GM19035 (cell line): Measurements from ENCODE around the gene EED.
"Not testable (repeated sequence)": the region's sequence is repeated elsewhere in the genome, so short reads cannot be mapped to it uniquely, and the experiment has no call there.

Source experiments
- ATAC-seq: cut with Tn5 transposase; IDR thresholded peaks from one replicate; pipeline ENCODE4 v1.9.1; 2021; ENCODE audit not compliant: unreplicated experiment

Gene EED

DNA sequence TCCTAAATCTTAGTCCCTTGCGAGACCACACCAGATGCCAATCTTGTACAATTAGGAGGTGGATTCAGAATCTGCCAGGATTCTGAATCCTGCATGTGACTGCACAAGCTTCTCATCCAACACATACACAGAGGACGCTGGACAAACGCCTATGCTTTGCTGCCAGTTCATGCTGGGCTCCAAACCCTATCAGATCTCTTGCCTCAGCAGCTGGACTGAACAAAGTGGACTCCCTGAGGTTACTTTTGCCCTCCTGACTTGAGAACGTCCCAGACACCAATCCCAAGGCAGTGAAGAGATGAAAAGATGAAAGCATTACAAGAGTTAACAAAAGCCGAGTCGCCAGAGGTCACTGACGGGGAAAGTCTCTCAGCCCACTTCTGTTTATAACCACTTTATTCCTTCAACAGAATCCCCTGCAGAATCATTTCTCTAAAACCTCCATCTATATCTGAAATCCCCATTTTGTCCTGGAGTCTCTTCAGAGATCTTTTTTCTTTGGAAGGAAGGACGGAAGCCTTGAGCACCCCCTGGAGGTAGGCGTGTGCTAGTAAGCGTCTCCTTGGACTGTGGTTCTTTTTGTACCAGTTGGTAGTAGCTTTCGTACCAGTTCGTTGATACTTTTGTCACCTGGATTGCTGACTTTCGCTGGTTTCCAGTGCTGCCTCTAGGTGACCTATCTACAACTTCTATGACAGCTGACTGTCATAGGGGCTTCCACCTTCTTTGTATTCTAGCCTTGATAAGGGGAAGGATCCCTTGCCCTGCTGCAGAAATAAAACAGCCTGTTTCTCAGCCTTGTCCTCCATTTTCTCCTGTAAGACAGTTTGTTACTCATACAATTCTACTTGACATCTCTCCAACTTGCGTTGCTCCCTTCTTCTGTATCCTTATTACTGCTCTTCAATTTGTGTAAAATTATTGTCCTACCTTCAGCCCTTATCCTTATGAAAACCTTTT lies 26.1 kb upstream of the EED start:
- ATAC-seq: peak; percentile 49

DNA sequence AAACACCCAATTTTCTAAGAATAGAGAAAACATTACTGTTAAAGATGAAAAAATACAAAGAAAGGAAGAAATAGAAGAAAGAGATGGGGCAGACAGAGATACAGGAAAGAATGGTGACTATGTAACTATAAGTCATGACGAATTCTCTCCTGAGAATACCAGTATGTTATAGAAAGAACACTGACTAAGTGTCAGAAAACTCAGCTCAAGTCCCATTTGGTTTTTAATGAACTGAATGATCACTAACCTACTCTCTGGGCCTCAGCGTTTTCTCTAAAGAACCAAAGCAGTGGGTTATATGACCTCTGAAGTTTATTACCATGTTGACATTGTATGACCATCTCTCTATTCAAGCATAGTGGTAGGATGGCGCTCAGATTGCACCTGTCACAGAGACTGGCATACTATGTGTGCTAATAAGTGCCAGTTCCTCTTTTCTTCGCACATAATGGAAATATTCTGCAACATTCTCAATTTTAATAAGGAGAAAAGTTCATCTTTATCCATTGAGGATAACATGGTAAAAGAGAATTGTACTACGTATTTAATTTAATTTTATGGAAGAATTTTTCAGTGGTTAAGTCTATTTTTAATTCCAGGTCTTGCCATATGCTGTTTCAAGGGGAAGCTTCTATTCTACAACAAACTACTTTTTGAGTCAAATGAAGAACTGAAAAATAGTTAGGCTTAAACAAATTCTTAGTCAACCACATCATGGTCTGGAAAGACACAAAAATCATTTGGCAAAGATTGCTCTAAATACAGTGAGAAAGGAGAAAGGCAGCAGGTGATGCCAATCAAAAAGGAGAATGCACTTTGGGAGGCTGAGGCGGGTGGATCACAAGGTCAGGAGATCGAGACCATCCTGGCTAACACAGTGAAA lies 25.0 kb upstream of the EED start:
- peak; percentile 66 for ATAC-seq

GRCh38 chr11:86220653-86221052 lies 23.9 kb upstream of the EED start:
- ATAC-seq: no peak

GRCh38 chr11:86222081-86222480 lies 22.5 kb upstream of the EED start:
- ATAC-seq: no peak

DNA sequence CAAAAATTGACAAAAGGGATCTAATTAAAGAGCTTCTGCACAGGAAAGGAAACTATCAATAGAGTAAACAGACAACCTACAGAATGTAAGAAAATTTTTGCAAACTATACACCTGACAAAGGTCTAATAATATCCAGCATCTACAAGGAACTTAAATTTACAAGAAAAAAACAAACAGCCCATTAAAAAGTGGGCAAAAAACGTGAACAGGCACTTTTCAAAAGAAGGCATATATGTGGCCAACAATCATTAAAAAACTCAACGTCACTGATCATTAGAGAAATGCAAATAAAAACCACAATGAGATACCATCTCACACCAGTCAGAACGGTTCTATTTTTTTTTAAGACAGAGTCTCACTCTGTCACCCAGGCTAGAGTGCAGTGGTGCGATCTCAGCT lies 20.0 kb upstream of the EED start:
- not testable (repeated sequence) for ATAC-seq

- ATAC-seq: not testable (repeated sequence)
Measured at GRCh38 chr11:86225344-86225743, 19.2 kb upstream of the EED start.

DNA sequence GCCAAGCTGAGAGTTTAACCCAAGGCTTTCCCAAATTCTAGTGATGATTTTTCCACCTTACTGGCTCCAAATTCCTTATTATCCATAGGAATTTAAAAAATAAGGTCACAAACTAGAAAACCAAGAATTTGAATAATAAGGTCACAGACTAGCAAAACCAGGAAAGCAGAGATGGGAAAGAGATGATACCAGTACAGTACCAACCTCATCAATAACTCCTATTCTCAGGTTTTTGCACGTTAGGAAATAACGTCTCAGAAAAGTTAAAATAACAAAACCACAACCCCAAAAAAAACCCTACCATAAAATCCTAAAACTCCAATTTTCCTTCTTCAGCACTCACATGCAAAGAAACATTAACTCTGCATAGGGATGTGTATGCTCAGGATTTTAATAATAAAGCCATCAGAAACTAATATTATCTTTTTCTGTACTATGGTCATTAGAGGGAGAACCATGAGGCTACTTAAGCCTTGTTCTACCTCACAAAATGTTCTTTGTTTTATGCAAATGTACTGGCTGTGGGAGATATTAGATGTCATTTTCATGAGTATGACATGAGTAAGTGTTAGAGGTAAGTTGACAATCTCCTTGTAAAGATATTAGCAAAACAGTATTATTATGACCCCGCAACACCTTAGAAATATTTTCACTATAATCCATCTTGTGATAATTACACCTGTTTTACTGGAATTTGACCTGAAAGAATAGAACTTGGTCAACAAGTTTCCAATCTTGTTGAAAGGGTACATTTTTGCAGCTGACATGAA lies 16.1 kb upstream of the EED start:
- ATAC-seq: no peak

DNA sequence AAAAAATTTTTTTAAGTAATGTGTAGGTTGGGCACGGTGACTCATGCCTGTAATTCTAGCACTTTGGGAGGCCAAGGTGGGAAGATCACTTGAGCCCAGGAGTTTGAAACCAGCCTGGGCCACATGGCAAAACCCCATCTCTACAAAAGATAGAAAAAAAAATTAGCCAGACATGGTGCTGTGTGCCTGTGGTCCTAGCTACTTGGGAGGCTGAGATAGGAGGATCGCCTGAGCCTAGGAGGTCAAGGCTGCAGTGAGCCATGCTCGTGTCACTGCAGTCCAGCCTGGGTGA lies 15.6 kb upstream of the EED start:
- not testable (repeated sequence) for ATAC-seq

GRCh38 chr11:86230179-86230804 lies 14.3 kb upstream of the EED start:
- no peak for ATAC-seq

GRCh38 chr11:86230921-86231434 lies 13.6 kb upstream of the EED start:
- no peak for ATAC-seq

GRCh38 chr11:86232556-86232955 lies 12.0 kb upstream of the EED start:
- ATAC-seq: no peak

GRCh38 chr11:86234831-86235461 lies 9.6 kb upstream of the EED start:
- ATAC-seq: no peak

GRCh38 chr11:86237267-86237804 lies 7.2 kb upstream of the EED start:
- ATAC-seq: no peak

- no peak for ATAC-seq
Measured at GRCh38 chr11:86240164-86240563, 4.4 kb upstream of the EED start.

GRCh38 chr11:86241956-86242535 lies 2.5 kb upstream of the EED start:
- no peak for ATAC-seq

GRCh38 chr11:86243396-86243795 lies 1.2 kb upstream of the EED start:
- no peak for ATAC-seq

GRCh38 chr11:86244063-86244521 lies 461 bp upstream of the EED start:
- peak; percentile 65 for ATAC-seq

DNA sequence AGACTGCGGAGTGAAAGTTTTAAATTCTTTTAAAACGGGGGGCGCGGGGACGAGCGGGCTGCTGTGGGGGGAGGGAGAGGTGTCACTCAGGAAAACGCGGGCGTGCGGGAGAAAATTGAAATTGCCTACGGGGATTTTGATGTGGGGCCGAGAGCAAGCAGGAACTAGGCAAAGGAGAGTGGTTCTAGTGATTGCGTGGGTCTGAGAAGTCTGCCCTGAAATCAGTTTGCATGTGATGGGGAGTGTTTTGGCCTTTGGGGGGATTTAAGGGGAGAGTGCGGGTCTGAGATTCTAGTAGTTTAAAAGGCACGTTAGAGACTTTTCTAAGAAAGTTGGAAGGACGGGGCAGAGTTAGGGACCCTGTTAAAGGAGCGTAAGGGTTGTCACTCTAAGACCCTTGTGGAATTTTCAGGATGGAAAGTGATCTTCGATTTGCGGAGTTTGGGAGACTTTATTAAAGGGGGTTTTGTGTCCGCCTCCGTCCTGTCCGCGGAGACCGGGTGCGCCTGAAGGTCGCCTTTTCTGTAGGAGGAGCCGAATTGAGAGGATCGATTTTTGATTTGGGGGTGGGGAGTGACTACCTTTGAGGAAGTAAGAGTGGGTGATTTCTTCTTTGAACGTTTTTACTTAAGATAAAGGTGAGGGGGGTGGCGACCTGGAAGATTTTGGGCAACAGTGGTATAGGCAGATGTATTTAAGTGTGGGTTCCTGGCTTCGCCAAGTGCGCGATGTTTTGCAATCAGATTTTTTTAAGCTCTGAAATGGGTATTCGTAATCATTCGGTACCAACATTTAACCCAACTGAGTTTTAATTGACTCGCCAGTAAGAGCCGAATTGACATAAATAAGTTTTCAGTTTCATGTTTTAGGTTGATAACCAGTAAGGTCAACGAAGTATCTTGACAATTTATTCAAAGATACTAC lies 1.1 kb downstream of the EED start:
- peak; percentile 2 for ATAC-seq
